GM12878 (cell line): ENCODE data around the gene KIF4B. TPM values are rescaled to one million over a fixed set of nuclear protein-coding genes. Genes with fewer than 3 reads are reported as not detected.

Experiments
- ATAC-seq: fragments of 200-7000 bp; cut with Tn5 transposase; 3 replicates; pipeline ENCODE4 v1.9.1; 2020; ENCODE audit warnings: mild to moderate bottlenecking, moderate library complexity
- BruUV-seq: library from RNA; stranded (reverse); fragments of 400-500 nt; replicated peaks from 2 replicates; lab custom pipeline; 2021; lab: Mats Ljungman, UMichigan
- CTCF ChIA-PET: fragments of 300-600 bp; sonication (Branson Sonifier 250); formaldehyde crosslinking; extraction: SDS; loops from one replicate; lab custom pipeline; 2021; ENCODE audit warnings: inconsistent platforms; lab: Yijun Ruan, JAX
- POLR2A ChIA-PET: fragments of 350-600 bp; formaldehyde crosslinking; extraction: SDS; loops from one replicate; lab custom pipeline; 2021; ENCODE audit warnings: inconsistent platforms; lab: Charles Lee
- RAD21 ChIA-PET: fragments of 300-600 bp; sonication (Branson Sonifier 250); formaldehyde crosslinking; loops from one replicate; lab custom pipeline; 2023; ENCODE audit warnings: antibody characterized with exemption; ENCODE audit not compliant: unreplicated experiment; lab: Charles Lee
- SMC1A ChIA-PET: fragments of 300-600 bp; sonication (Branson Sonifier 250); formaldehyde crosslinking; loops from one replicate; lab custom pipeline; 2023; ENCODE audit not compliant: unreplicated experiment, uncharacterized antibody; lab: Charles Lee
- DNase-seq: peaks from one replicate; pipeline ENCODE4 v3.0.0-alpha.2; 2011; ENCODE audit warnings: low read depth, low spot score
- FAIRE-seq: peaks from 3 replicates; lab custom pipeline; 2011; peaks lifted over from hg19 to GRCh38; lab: Jason Lieb, UNC
- H2AFZ ChIP-seq: 2 replicates; pipeline ENCODE4 v1.6.0; 2011; ENCODE audit warnings: low read depth, low read length, control low read depth; ENCODE audit not compliant: control insufficient read depth
- H3K27ac ChIP-seq: 2 replicates; pipeline ENCODE4 v1.5.1; 2011; ENCODE audit warnings: control low read depth; ENCODE audit not compliant: control insufficient read depth, insufficient read depth
- H3K27me3 ChIP-seq, 2 experiments: replicated peaks in 1 of 2; 2 replicates each; pipeline versions ENCODE4 v1.6.0 to v1.6.1; 2011; ENCODE audit warnings: low read length in 1 of 2; ENCODE audit not compliant: control insufficient read depth in 2 of 2, insufficient read depth in 2 of 2
- H3K36me3 ChIP-seq, 2 experiments: 2 replicates each; pipeline ENCODE4 v1.5.1; 2011; ENCODE audit warnings: low read length in 1 of 2; ENCODE audit not compliant: control insufficient read depth in 2 of 2, insufficient read depth in 2 of 2
- H3K4me1 ChIP-seq: 2 replicates; pipeline ENCODE4 v1.6.1; 2011; ENCODE audit warnings: mild to moderate bottlenecking, low read length, moderate library complexity, mixed read lengths; ENCODE audit not compliant: control insufficient read depth, insufficient read depth
- H3K4me2 ChIP-seq: 2 replicates; pipeline ENCODE4 v1.6.0; 2011; ENCODE audit warnings: control low read depth; ENCODE audit not compliant: control insufficient read depth, insufficient read depth
- H3K4me3 ChIP-seq: fragments of 200-600 bp; sonication (generic); 2 replicates; pipeline ENCODE4 v1.5.1; 2016
- H3K79me2 ChIP-seq: 2 replicates; pipeline ENCODE4 v1.6.0; 2011; ENCODE audit warnings: low read length; ENCODE audit not compliant: control insufficient read depth, insufficient read depth
- H3K9ac ChIP-seq: 2 replicates; pipeline ENCODE4 v1.8.0; 2011; ENCODE audit warnings: low read length, control low read depth, mixed read lengths; ENCODE audit not compliant: control insufficient read depth, insufficient read depth
- H3K9me3 ChIP-seq: replicated peaks from 3 replicates; pipeline ENCODE4 v1.5.1; 2011; ENCODE audit warnings: mild to moderate bottlenecking, low read length; ENCODE audit not compliant: control insufficient read depth, insufficient read depth
- H4K20me1 ChIP-seq: 2 replicates; pipeline ENCODE4 v1.6.0; 2011; ENCODE audit not compliant: control insufficient read depth, insufficient read depth
- BCLAF1 ChIP-seq: fragments of 450-650 bp; IDR thresholded peaks from 2 replicates; pipeline ENCODE4 v1.6.1; 2017; ENCODE audit warnings: antibody characterized with exemption, mild to moderate bottlenecking, moderate library complexity
- CBX5 ChIP-seq: sonication (generic); IDR thresholded peaks from 2 replicates; pipeline ENCODE4 v1.6.1; 2016; ENCODE audit warnings: low read depth, moderate library complexity, mild to moderate bottlenecking, inconsistent platforms
- CHD1 ChIP-seq: IDR thresholded peaks from 2 replicates; pipeline ENCODE4 v1.6.1; 2012; ENCODE audit warnings: low read depth, low read length, improper control_type of control experiment
- CHD2 ChIP-seq: IDR thresholded peaks from 2 replicates; pipeline ENCODE4 v1.6.1; 2011; ENCODE audit warnings: low read depth, low read length, improper control_type of control experiment, borderline replicate concordance
- DPF2 ChIP-seq: fragments of 450-650 bp; IDR thresholded peaks from 2 replicates; pipeline ENCODE4 v1.6.1; 2017; ENCODE audit warnings: mild to moderate bottlenecking
- E2F4 ChIP-seq: IDR thresholded peaks from 2 replicates; pipeline ENCODE4 v1.6.1; 2012; ENCODE audit warnings: low read depth, low read length, improper control_type of control experiment
- E4F1 ChIP-seq: fragments of 450-650 bp; IDR thresholded peaks from 2 replicates; pipeline ENCODE4 v1.6.1; 2018; ENCODE audit warnings: borderline replicate concordance, mild to moderate bottlenecking; ENCODE audit not compliant: partially characterized antibody
- EP300 ChIP-seq, 2 experiments: fragments of 150-350 bp in 1 of 2; IDR thresholded peaks; 2 replicates each; pipeline ENCODE4 v1.6.1; 2011 to 2012; ENCODE audit warnings: low read depth in 2 of 2, low read length in 2 of 2, borderline replicate concordance in 1 of 2, improper control_type of control experiment in 1 of 2, inconsistent platforms in 1 of 2; ENCODE audit not compliant: control insufficient read depth in 1 of 2
- FOXM1 ChIP-seq: IDR thresholded peaks from 2 replicates; pipeline ENCODE4 v1.6.1; 2012; ENCODE audit warnings: low read depth, mild to moderate bottlenecking, inconsistent platforms, low read length, moderate library complexity
- IRF3 ChIP-seq: fragments of 450-650 bp; IDR thresholded peaks from 2 replicates; pipeline ENCODE4 v1.6.1; 2014; ENCODE audit warnings: mild to moderate bottlenecking
- KLF5 ChIP-seq: fragments of 450-650 bp; IDR thresholded peaks from 2 replicates; pipeline ENCODE4 v1.6.1; 2014; ENCODE audit warnings: mild to moderate bottlenecking; ENCODE audit not compliant: partially characterized antibody
- NFXL1 ChIP-seq: fragments of 450-650 bp; IDR thresholded peaks from 2 replicates; pipeline ENCODE4 v1.6.1; 2017; ENCODE audit warnings: antibody characterized with exemption, mild to moderate bottlenecking, borderline replicate concordance
- ZBTB33 ChIP-seq: fragments of 450-650 bp; IDR thresholded peaks from 2 replicates; pipeline ENCODE4 v1.6.1; 2017; ENCODE audit warnings: mild to moderate bottlenecking
- WGBS: methylation state at CpG from one replicate; pipeline ENCODE4 v1.1.6; 2016; ENCODE audit warnings: low lambda C conversion rate; ENCODE audit not compliant: insufficient replicate concordance, insufficient coverage; ENCODE audit errors: missing lambda C conversion rate; 5-methylcytosine and 5-hydroxymethylcytosine counted together
- in situ Hi-C: fragments of 300-500 bp; cut with MboI; formaldehyde crosslinking; loops from 9 replicates; pipeline ENCODE4 v1.14.3; 2018; ENCODE audit warnings: mixed read lengths
- intact Hi-C: fragments of 100-400 bp; cut with micrococcal nuclease; formaldehyde crosslinking; loops from one replicate; pipeline ENCODE4 v1.14.2; 2022; ENCODE audit not compliant: unreplicated experiment
- polyA plus RNA-seq, 11 experiments: library from polyadenylated mRNA; depleted of rRNA in 4 of 11; unstranded in 6 of 11; stranded (reverse) in 5 of 11; fragments of >200 nt; fragmentation: Nextera tagmentation in 4 of 11; fragmentation: Illumina TruSeq in 1 of 11; extraction: Ambion mirVana in 4 of 11; extraction: Trizol in 1 of 11; gene quantifications; 1 replicate in 1 of 11; 2 replicates in 10 of 11; pipeline versions ENCODE4 v1.2.1 to v1.2.3, GENCODE V29; 2011 to 2016; ENCODE audit warnings: inconsistent platforms in 2 of 11, missing spikeins in 2 of 11, low read depth in 1 of 11
- total RNA-seq, 4 experiments: library from RNA; depleted of rRNA in 3 of 4; stranded (reverse); fragments of >200 nt in 3 of 4; fragmentation: Illumina TruSeq in 1 of 4; extraction: Trizol in 1 of 4; gene quantifications; 2 replicates each; pipeline versions ENCODE4 v1.2.1 to v1.2.3, GENCODE V29; 2013 to 2021

The KIF4B gene
- total and polyA plus RNA-seq, 10 of the 15 experiments (the other 5 are each of a cell fraction or from before 2014, with no cell fraction given) = 0.02 to 0.20 (median 0.05) TPM; not detected in 4

GRCh38 chr5:155066886-155067595 is 53.5 kb downstream of the KIF4B start:
- H3K79me2 ChIP-seq = no peaks in the 10 kb centered on the region
- no peak for FAIRE-seq
- WGBS = 40% methylated on average over 9 of the region's 9 CpGs
- in situ Hi-C loops (no loop called here), intact Hi-C loops (no loop called here)
- ChIA-PET CTCF (no interaction called here), POLR2A (no interaction called here), RAD21 (no interaction called here), SMC1A (no interaction called here)
- no peak for DNase-seq
- H2AFZ ChIP-seq = no peak overlapping the region
- no peak overlapping the region for H3K4me3 ChIP-seq
- ATAC-seq = peak; percentile 17; the same call in 1 of the 3 replicates
- BruUV-seq = no TSS peak
- no peaks in the 10 kb centered on the region for H3K9me3 ChIP-seq
- H3K4me1 ChIP-seq = 0 out of 2 replicates have a peak, but pooled peaks cover 5% of the 10 kb centered on the region
- no peaks in the 10 kb centered on the region for H3K27me3 ChIP-seq
- H3K9ac ChIP-seq = no peak overlapping the region
- no peaks in the 10 kb centered on the region for H4K20me1 ChIP-seq
- no peak overlapping the region for H3K4me2 ChIP-seq
- no peaks in the 10 kb centered on the region for H3K36me3 ChIP-seq
- H3K27ac ChIP-seq = no peak overlapping the region
- TF ChIP-seq E4F1 (no peak), FOXM1 (no peak), KLF5 (no peak), BCLAF1 (no peak), CHD2 (no peak), ZBTB33 (no peak), NFXL1 (no peak), DPF2 (no peak), CHD1 (no peak), E2F4 (no peak), IRF3 (no peak), EP300 (IDR thresholded peaks at IDR 0.05; ENCODE audit: borderline replicate concordance in 1 of 2, control insufficient read depth in 1 of 2, low read depth in 2 of 2, low read length in 2 of 2) (no peak), CBX5 (no peak)
